ENCODE data around the gene ACBD4. TPM values are rescaled to one million over a fixed set of nuclear protein-coding genes. Genes with fewer than 3 reads are reported as not detected.

ACBD4 gene
- total and polyA plus RNA-seq, 4 donors: 4.4 to 51.4 (median 44.9) TPM

- peaks cover 0 to 3% (median 0%) of the 10 kb centered on the region in 4 donors for H3K36me3 ChIP-seq (ENCODE audit: control insufficient read depth in 4 of 4, insufficient read depth in 3 of 4, low read depth in 1 of 4, low read length in 3 of 4)
- H3K4me1 ChIP-seq (ENCODE audit: control insufficient read depth in 4 of 4, insufficient read depth in 4 of 4, low read length in 3 of 4): peaks cover 11 to 52% (median 40%) of the 10 kb centered on the region in 4 donors
- TF ChIP-seq NR2F2 (IDR thresholded peaks at IDR 0.05) (no peak), FOXA2 (IDR thresholded peaks at IDR 0.05) (no peak), GABPA (IDR thresholded peaks at IDR 0.05 in 1 of 2, conservative IDR thresholded peaks at IDR 0.05 in 1 of 2) (no peak)
- no peaks in the 10 kb centered on the region for H3K9me3 ChIP-seq (ENCODE audit: control insufficient read depth in 4 of 4, low read length in 3 of 4)
- WGBS: under 1% methylated on average over 48 of the region's 48 CpGs
- H3K27ac ChIP-seq (ENCODE audit: low read depth in 1 of 2, low read length in 2 of 2): peak overlapping the region; percentile 99 to 100
- H3K4me3 ChIP-seq (ENCODE audit: low read depth in 1 of 3, low read length in 3 of 3): peak overlapping the region; percentile 72 to 81 (median 75)
- no peaks in the 10 kb centered on the region for H3K27me3 ChIP-seq (ENCODE audit: control insufficient read depth in 4 of 4, insufficient read depth in 4 of 4, low read length in 3 of 4)
- DNase-seq (ENCODE audit: low spot score): peak; percentile 85
- peak overlapping the region; percentile 96 to 97 for H3K9ac ChIP-seq (ENCODE audit: low read depth in 1 of 2, low read length in 2 of 2)
Observed at GRCh38 chr17:45160447-45161287, 25.2 kb downstream of the ACBD4 start.

- Histone ChIP-seq H3K4me3 (ENCODE audit: low read depth in 1 of 3, low read length in 3 of 3) (peak within 1 kb of the TSS; percentile 72 to 81 (median 75)), H3K36me3 (ENCODE audit: control insufficient read depth in 4 of 4, insufficient read depth in 3 of 4, low read depth in 1 of 4, low read length in 3 of 4) (peaks cover 0 to 3% (median 0%) of the 10 kb centered on the region in 4 donors), H3K9me3 (ENCODE audit: control insufficient read depth in 4 of 4, low read length in 3 of 4) (no peaks in the 10 kb centered on the region), H3K27ac (ENCODE audit: low read depth in 1 of 2, low read length in 2 of 2) (peak within 1 kb of the TSS; percentile 99 to 100), H3K4me1 (ENCODE audit: control insufficient read depth in 4 of 4, insufficient read depth in 4 of 4, low read length in 3 of 4) (peaks cover 11 to 52% (median 40%) of the 10 kb centered on the region in 4 donors), H3K9ac (ENCODE audit: low read depth in 1 of 2, low read length in 2 of 2) (peak within 1 kb of the TSS; percentile 96 to 97), H3K27me3 (ENCODE audit: control insufficient read depth in 4 of 4, insufficient read depth in 4 of 4, low read length in 3 of 4) (no peaks in the 10 kb centered on the region)
- under 1% methylated on average over 53 of the region's 53 CpGs for WGBS
- peak; percentile 99 for DNase-seq (ENCODE audit: low spot score)
- TF ChIP-seq REST (IDR thresholded peaks at IDR 0.05) (peak; percentile 86), EGR1 (IDR thresholded peaks at IDR 0.05; ENCODE audit: low read depth in 2 of 2) (peak in 1 of 2 donors; percentile 71), SP1 (IDR thresholded peaks at IDR 0.05) (peak; percentile 94), YY1 (IDR thresholded peaks at IDR 0.05) (peak; percentile 100), CTCF (IDR thresholded peaks at IDR 0.05; ENCODE audit: low read depth, low read length, missing input control) (no peak), JUND (IDR thresholded peaks at IDR 0.05) (peak; percentile 42 to 67), FOXA1 (IDR thresholded peaks at IDR 0.05) (no peak), TAF1 (conservative IDR thresholded peaks at IDR 0.05) (peak; percentile 75), RXRA (IDR thresholded peaks at IDR 0.05) (peak; percentile 85 to 90), HNF4A (conservative IDR thresholded peaks at IDR 0.05) (peak; percentile 47 to 70), ZBTB33 (IDR thresholded peaks at IDR 0.05) (peak; percentile 86), ATF3 (IDR thresholded peaks at IDR 0.05) (peak; percentile 32), NR2F2 (IDR thresholded peaks at IDR 0.05) (peak; percentile 89), GABPA (IDR thresholded peaks at IDR 0.05 in 1 of 2, conservative IDR thresholded peaks at IDR 0.05 in 1 of 2) (peak in 1 of 2 donors; percentile 66), RAD21 (IDR thresholded peaks at IDR 0.05) (peak; percentile 10 to 30), FOXA2 (IDR thresholded peaks at IDR 0.05) (peak; percentile 62), MAX (IDR thresholded peaks at IDR 0.05) (peak; percentile 64), HNF4G (IDR thresholded peaks at IDR 0.05) (no peak)
Observed at GRCh38 chr17:45161288-45162024, 26.0 kb downstream of the ACBD4 start, which contains the start of gene HEXIM2. TSS of gene HEXIM2 (plus strand) at chr17:45161875. CDS start at chr17:45162794, 919 bp downstream.
